ENCODE measurements around the gene QRFP.
A peak's percentile ranks its signal among the peaks of the same experiment; 100 is the strongest.

Gene QRFP

GRCh38 chr9:130940027-130940549, 43.5 kb upstream of the QRFP start:
- no peak for DNase-seq (ENCODE audit: insufficient read length, low spot score)
- no peak for FAIRE-seq
- no peak for TF ChIP-seq POLR2A (IDR thresholded peaks at IDR 0.05; ENCODE audit: low read depth, low read length)
- no peak for TF ChIP-seq SPI1 (IDR thresholded peaks at IDR 0.05; ENCODE audit: low read depth, low read length)
- no peak for TF ChIP-seq POU2F2 (IDR thresholded peaks at IDR 0.05; ENCODE audit: low read depth, low read length)
- no peak for TF ChIP-seq PAX5 (IDR thresholded peaks at IDR 0.05; ENCODE audit: insufficient read depth, low read length, severe bottlenecking)
- TF ChIP-seq POLR2AphosphoS5 (IDR thresholded peaks at IDR 0.05; ENCODE audit: low read depth, low read length): no peak
- TF ChIP-seq TAF1 (IDR thresholded peaks at IDR 0.05; ENCODE audit: low read depth, low read length): no peak

- DNase-seq (ENCODE audit: insufficient read length, low spot score) (no peak), FAIRE-seq (no peak)
- TF ChIP-seq PAX5 (IDR thresholded peaks at IDR 0.05; ENCODE audit: insufficient read depth, low read length, severe bottlenecking): no peak
- TF ChIP-seq SPI1 (IDR thresholded peaks at IDR 0.05; ENCODE audit: low read depth, low read length): no peak
- TF ChIP-seq POU2F2 (IDR thresholded peaks at IDR 0.05; ENCODE audit: low read depth, low read length): no peak
- TF ChIP-seq POLR2AphosphoS5 (IDR thresholded peaks at IDR 0.05; ENCODE audit: low read depth, low read length): no peak
- no peak for TF ChIP-seq TAF1 (IDR thresholded peaks at IDR 0.05; ENCODE audit: low read depth, low read length)
- TF ChIP-seq POLR2A (IDR thresholded peaks at IDR 0.05; ENCODE audit: low read depth, low read length): no peak
These were observed 42.9 kb upstream of the QRFP start for GRCh38 chr9:130939405-130940026.

- TF ChIP-seq PAX5 (IDR thresholded peaks at IDR 0.05; ENCODE audit: insufficient read depth, low read length, severe bottlenecking) (no peak), POU2F2 (IDR thresholded peaks at IDR 0.05; ENCODE audit: low read depth, low read length) (no peak), SPI1 (IDR thresholded peaks at IDR 0.05; ENCODE audit: low read depth, low read length) (no peak), TAF1 (IDR thresholded peaks at IDR 0.05; ENCODE audit: low read depth, low read length) (no peak), POLR2AphosphoS5 (IDR thresholded peaks at IDR 0.05; ENCODE audit: low read depth, low read length) (no peak)
- no peak for FAIRE-seq
- DNase-seq (ENCODE audit: insufficient read length, low spot score): peak; percentile 75
These were observed 42.2 kb upstream of the QRFP start, which contains the start of gene FIBCD1 for GRCh38 chr9:130938652-130939404. TSS of gene FIBCD1 (minus strand) at chr9:130939247. CDS start at chr9:130938607, 640 bp downstream.

GRCh38 chr9:130938184-130938651, 41.6 kb upstream of the QRFP start:
- FAIRE-seq: no peak
- no peak for DNase-seq (ENCODE audit: insufficient read length, low spot score)
- TF ChIP-seq POLR2AphosphoS5 (IDR thresholded peaks at IDR 0.05; ENCODE audit: low read depth, low read length): no peak
- no peak for TF ChIP-seq SPI1 (IDR thresholded peaks at IDR 0.05; ENCODE audit: low read depth, low read length)
- no peak for TF ChIP-seq POLR2A (IDR thresholded peaks at IDR 0.05; ENCODE audit: low read depth, low read length)
- TF ChIP-seq POU2F2 (IDR thresholded peaks at IDR 0.05; ENCODE audit: low read depth, low read length): no peak
- no peak for TF ChIP-seq TAF1 (IDR thresholded peaks at IDR 0.05; ENCODE audit: low read depth, low read length)
- TF ChIP-seq PAX5 (IDR thresholded peaks at IDR 0.05; ENCODE audit: insufficient read depth, low read length, severe bottlenecking): no peak

- DNase-seq (ENCODE audit: insufficient read length, low spot score) (no peak), FAIRE-seq (no peak)
- TF ChIP-seq TAF1 (IDR thresholded peaks at IDR 0.05; ENCODE audit: low read depth, low read length) (no peak), POLR2AphosphoS5 (IDR thresholded peaks at IDR 0.05; ENCODE audit: low read depth, low read length) (no peak), SPI1 (IDR thresholded peaks at IDR 0.05; ENCODE audit: low read depth, low read length) (no peak), POLR2A (IDR thresholded peaks at IDR 0.05; ENCODE audit: low read depth, low read length) (no peak), PAX5 (IDR thresholded peaks at IDR 0.05; ENCODE audit: insufficient read depth, low read length, severe bottlenecking) (no peak), POU2F2 (IDR thresholded peaks at IDR 0.05; ENCODE audit: low read depth, low read length) (no peak)
These were observed 40.8 kb upstream of the QRFP start for GRCh38 chr9:130937146-130938076.

GRCh38 chr9:130936285-130937117, 39.9 kb upstream of the QRFP start:
- no peak for DNase-seq (ENCODE audit: insufficient read length, low spot score)
- no peak for FAIRE-seq
- no peak for TF ChIP-seq SPI1 (IDR thresholded peaks at IDR 0.05; ENCODE audit: low read depth, low read length)
- TF ChIP-seq POLR2AphosphoS5 (IDR thresholded peaks at IDR 0.05; ENCODE audit: low read depth, low read length): no peak
- TF ChIP-seq POLR2A (IDR thresholded peaks at IDR 0.05; ENCODE audit: low read depth, low read length): no peak
- TF ChIP-seq PAX5 (IDR thresholded peaks at IDR 0.05; ENCODE audit: insufficient read depth, low read length, severe bottlenecking): no peak
- no peak for TF ChIP-seq TAF1 (IDR thresholded peaks at IDR 0.05; ENCODE audit: low read depth, low read length)
- TF ChIP-seq POU2F2 (IDR thresholded peaks at IDR 0.05; ENCODE audit: low read depth, low read length): no peak

- TF ChIP-seq PAX5 (IDR thresholded peaks at IDR 0.05; ENCODE audit: insufficient read depth, low read length, severe bottlenecking): no peak
- no peak for TF ChIP-seq SPI1 (IDR thresholded peaks at IDR 0.05; ENCODE audit: low read depth, low read length)
- TF ChIP-seq POU2F2 (IDR thresholded peaks at IDR 0.05; ENCODE audit: low read depth, low read length): no peak
- TF ChIP-seq TAF1 (IDR thresholded peaks at IDR 0.05; ENCODE audit: low read depth, low read length): no peak
- no peak for TF ChIP-seq POLR2AphosphoS5 (IDR thresholded peaks at IDR 0.05; ENCODE audit: low read depth, low read length)
- TF ChIP-seq POLR2A (IDR thresholded peaks at IDR 0.05; ENCODE audit: low read depth, low read length): no peak
- DNase-seq (ENCODE audit: insufficient read length, low spot score) (no peak), FAIRE-seq (no peak)
These were observed 39.1 kb upstream of the QRFP start for GRCh38 chr9:130935648-130936271.

All from GM12891 (cell line).